ENCODE data around the gene CLCN6. TPM values are rescaled to one million over a fixed set of nuclear protein-coding genes. Genes with fewer than 3 reads are reported as not detected.

CLCN6 gene
- total RNA-seq, 1 donor, result 21.0 TPM

- Histone ChIP-seq H3K4me3 (ENCODE audit: insufficient read depth, low read length) (no peak overlapping the region), H3K36me3 (ENCODE audit: insufficient read depth, low read length) (peaks cover 94% of the 10 kb centered on the region)
- TF ChIP-seq, protein P1, sequence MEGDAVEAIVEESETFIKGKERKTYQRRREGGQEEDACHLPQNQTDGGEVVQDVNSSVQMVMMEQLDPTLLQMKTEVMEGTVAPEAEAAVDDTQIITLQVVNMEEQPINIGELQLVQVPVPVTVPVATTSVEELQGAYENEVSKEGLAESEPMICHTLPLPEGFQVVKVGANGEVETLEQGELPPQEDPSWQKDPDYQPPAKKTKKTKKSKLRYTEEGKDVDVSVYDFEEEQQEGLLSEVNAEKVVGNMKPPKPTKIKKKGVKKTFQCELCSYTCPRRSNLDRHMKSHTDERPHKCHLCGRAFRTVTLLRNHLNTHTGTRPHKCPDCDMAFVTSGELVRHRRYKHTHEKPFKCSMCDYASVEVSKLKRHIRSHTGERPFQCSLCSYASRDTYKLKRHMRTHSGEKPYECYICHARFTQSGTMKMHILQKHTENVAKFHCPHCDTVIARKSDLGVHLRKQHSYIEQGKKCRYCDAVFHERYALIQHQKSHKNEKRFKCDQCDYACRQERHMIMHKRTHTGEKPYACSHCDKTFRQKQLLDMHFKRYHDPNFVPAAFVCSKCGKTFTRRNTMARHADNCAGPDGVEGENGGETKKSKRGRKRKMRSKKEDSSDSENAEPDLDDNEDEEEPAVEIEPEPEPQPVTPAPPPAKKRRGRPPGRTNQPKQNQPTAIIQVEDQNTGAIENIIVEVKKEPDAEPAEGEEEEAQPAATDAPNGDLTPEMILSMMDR (IDR thresholded peaks at IDR 0.05; ENCODE audit: extremely low read depth, low read depth, low read length), result no peak
These were observed 31.9 kb downstream of the CLCN6 start for GRCh38 chr1:11837767-11838348.

DNA sequence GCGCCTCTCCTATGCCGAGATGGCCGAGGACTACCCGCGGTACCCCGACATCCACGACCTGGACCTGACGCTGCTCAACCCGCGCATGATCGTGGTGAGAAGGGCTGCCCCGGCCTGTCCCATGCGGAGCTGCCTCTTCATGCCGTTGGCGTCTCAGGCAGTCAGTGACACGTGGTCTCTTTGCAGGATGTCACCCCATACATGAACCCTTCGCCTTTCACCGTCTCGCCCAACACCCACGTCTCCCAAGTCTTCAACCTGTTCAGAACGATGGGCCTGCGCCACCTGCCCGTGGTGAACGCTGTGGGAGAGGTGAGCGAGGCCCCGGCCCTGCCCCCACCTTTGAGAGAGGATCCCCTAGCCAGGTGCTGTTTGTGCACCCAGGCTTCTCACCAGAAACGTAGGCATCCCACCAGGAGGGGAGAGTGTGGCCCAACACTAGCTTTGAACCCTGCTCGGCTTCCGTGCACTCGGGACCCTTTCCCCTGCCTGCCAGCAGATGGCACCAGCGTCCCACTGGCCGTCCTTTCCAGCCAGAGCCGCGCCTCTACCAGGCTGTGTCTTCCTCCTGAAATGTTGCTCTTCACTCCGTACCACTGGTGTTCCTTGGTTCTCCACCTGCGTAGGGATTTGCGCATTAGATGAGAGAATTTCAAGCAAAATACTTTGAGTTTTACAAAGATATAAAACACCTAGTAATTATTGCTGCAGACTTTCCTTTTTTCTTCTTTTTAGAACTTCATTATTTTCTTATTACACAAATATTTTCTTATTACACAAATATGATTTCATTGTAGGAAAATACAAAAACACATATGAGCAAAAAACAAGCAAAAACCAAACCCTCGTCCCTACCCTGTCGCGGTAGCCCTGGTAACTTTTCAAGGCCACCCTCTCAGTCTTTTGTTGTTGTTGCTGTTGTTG is 32.6 kb downstream of the CLCN6 start:
- DNase-seq (ENCODE audit: insufficient read length, low spot score, missing footprints), result peak; percentile 98
- TF ChIP-seq, protein P1 (IDR thresholded peaks at IDR 0.05; ENCODE audit: extremely low read depth, low read depth, low read length), result peak; percentile 96
- H3K27ac ChIP-seq (ENCODE audit: low read depth, low read length), result no peak overlapping the region
- no peak overlapping the region for H3K4me2 ChIP-seq (ENCODE audit: insufficient read depth, low read length)
- peaks cover 87% of the 10 kb centered on the region for H3K36me3 ChIP-seq (ENCODE audit: insufficient read depth, low read length)
- H3K79me2 ChIP-seq (ENCODE audit: insufficient read depth, low read length), result no peaks in the 10 kb centered on the region
- H3K27me3 ChIP-seq (ENCODE audit: insufficient read depth, low read length), result no peaks in the 10 kb centered on the region
- H4K20me1 ChIP-seq (ENCODE audit: insufficient read depth, low read length), result peaks cover 8% of the 10 kb centered on the region
- H2AFZ ChIP-seq (ENCODE audit: low read length), result no peak overlapping the region
- H3K9me3 ChIP-seq (ENCODE audit: low read depth, low read length), result no peaks in the 10 kb centered on the region
- no peak overlapping the region for H3K4me3 ChIP-seq (ENCODE audit: insufficient read depth, low read length)
- H3K4me1 ChIP-seq (ENCODE audit: insufficient read depth, low read length), result no peaks in the 10 kb centered on the region

More at GRCh38 chr1:11837767-11838348, 31.9 kb downstream of the CLCN6 start:
- H3K79me2 ChIP-seq (ENCODE audit: insufficient read depth, low read length), result no peaks in the 10 kb centered on the region
- no peaks in the 10 kb centered on the region for H3K9me3 ChIP-seq (ENCODE audit: low read depth, low read length)
- peaks cover 8% of the 10 kb centered on the region for H4K20me1 ChIP-seq (ENCODE audit: insufficient read depth, low read length)
- no peaks in the 10 kb centered on the region for H3K4me1 ChIP-seq (ENCODE audit: insufficient read depth, low read length)
- no peak overlapping the region for H3K4me2 ChIP-seq (ENCODE audit: insufficient read depth, low read length)
- DNase-seq (ENCODE audit: insufficient read length, low spot score, missing footprints), result peak; percentile 77
- H3K27ac ChIP-seq (ENCODE audit: low read depth, low read length), result no peak overlapping the region
- no peaks in the 10 kb centered on the region for H3K27me3 ChIP-seq (ENCODE audit: insufficient read depth, low read length)
- no peak overlapping the region for H2AFZ ChIP-seq (ENCODE audit: low read length)

GRCh38 chr1:11839727-11840705 is 34.0 kb downstream of the CLCN6 start:
- Histone ChIP-seq H3K36me3 (ENCODE audit: insufficient read depth, low read length) (peaks cover 83% of the 10 kb centered on the region), H3K27ac (ENCODE audit: low read depth, low read length) (no peak overlapping the region), H3K4me3 (ENCODE audit: insufficient read depth, low read length) (no peak overlapping the region), H3K27me3 (ENCODE audit: insufficient read depth, low read length) (no peaks in the 10 kb centered on the region), H4K20me1 (ENCODE audit: insufficient read depth, low read length) (peaks cover 10% of the 10 kb centered on the region), H3K4me2 (ENCODE audit: insufficient read depth, low read length) (no peak overlapping the region), H3K4me1 (ENCODE audit: insufficient read depth, low read length) (no peaks in the 10 kb centered on the region), H3K79me2 (ENCODE audit: insufficient read depth, low read length) (no peaks in the 10 kb centered on the region), H2AFZ (ENCODE audit: low read length) (no peak overlapping the region), H3K9me3 (ENCODE audit: low read depth, low read length) (no peaks in the 10 kb centered on the region)
- no peak for DNase-seq (ENCODE audit: insufficient read length, low spot score, missing footprints)
- TF ChIP-seq, protein P1 (IDR thresholded peaks at IDR 0.05; ENCODE audit: extremely low read depth, low read depth, low read length), result no peak

All from osteoblast (primary cell).